GM12878 (cell line): ENCODE measurements around the gene PEMT. TPM values are rescaled to one million over a fixed set of nuclear protein-coding genes. Genes with fewer than 3 reads are reported as not detected.

ENCODE experiments used
- ATAC-seq: fragments of 200-7000 bp; cut with Tn5 transposase; 3 replicates; pipeline ENCODE4 v1.9.1; 2020; ENCODE audit warnings: mild to moderate bottlenecking, moderate library complexity
- BruUV-seq: library from RNA; stranded (reverse); fragments of 400-500 nt; replicated peaks from 2 replicates; lab custom pipeline; 2021; lab: Mats Ljungman, UMichigan
- CTCF ChIA-PET: fragments of 300-600 bp; sonication (Branson Sonifier 250); formaldehyde crosslinking; extraction: SDS; loops from one replicate; lab custom pipeline; 2021; ENCODE audit warnings: inconsistent platforms; lab: Yijun Ruan, JAX
- POLR2A ChIA-PET: fragments of 350-600 bp; formaldehyde crosslinking; extraction: SDS; loops from one replicate; lab custom pipeline; 2021; ENCODE audit warnings: inconsistent platforms; lab: Charles Lee
- RAD21 ChIA-PET: fragments of 300-600 bp; sonication (Branson Sonifier 250); formaldehyde crosslinking; loops from one replicate; lab custom pipeline; 2023; ENCODE audit warnings: antibody characterized with exemption; ENCODE audit not compliant: unreplicated experiment; lab: Charles Lee
- SMC1A ChIA-PET: fragments of 300-600 bp; sonication (Branson Sonifier 250); formaldehyde crosslinking; loops from one replicate; lab custom pipeline; 2023; ENCODE audit not compliant: unreplicated experiment, uncharacterized antibody; lab: Charles Lee
- DNase-seq: peaks from one replicate; pipeline ENCODE4 v3.0.0-alpha.2; 2011; ENCODE audit warnings: low read depth, low spot score
- FAIRE-seq: peaks from 3 replicates; lab custom pipeline; 2011; peaks lifted over from hg19 to GRCh38; lab: Jason Lieb, UNC
- H2AFZ ChIP-seq: 2 replicates; pipeline ENCODE4 v1.6.0; 2011; ENCODE audit warnings: low read depth, low read length, control low read depth; ENCODE audit not compliant: control insufficient read depth
- H3K27ac ChIP-seq: 2 replicates; pipeline ENCODE4 v1.5.1; 2011; ENCODE audit warnings: control low read depth; ENCODE audit not compliant: control insufficient read depth, insufficient read depth
- H3K27me3 ChIP-seq, 2 experiments: replicated peaks in 1 of 2; 2 replicates each; pipeline versions ENCODE4 v1.6.0 to v1.6.1; 2011; ENCODE audit warnings: low read length in 1 of 2; ENCODE audit not compliant: control insufficient read depth in 2 of 2, insufficient read depth in 2 of 2
- H3K36me3 ChIP-seq, 2 experiments: 2 replicates each; pipeline ENCODE4 v1.5.1; 2011; ENCODE audit warnings: low read length in 1 of 2; ENCODE audit not compliant: control insufficient read depth in 2 of 2, insufficient read depth in 2 of 2
- H3K4me1 ChIP-seq: 2 replicates; pipeline ENCODE4 v1.6.1; 2011; ENCODE audit warnings: mild to moderate bottlenecking, low read length, moderate library complexity, mixed read lengths; ENCODE audit not compliant: control insufficient read depth, insufficient read depth
- H3K4me2 ChIP-seq: 2 replicates; pipeline ENCODE4 v1.6.0; 2011; ENCODE audit warnings: control low read depth; ENCODE audit not compliant: control insufficient read depth, insufficient read depth
- H3K4me3 ChIP-seq: fragments of 200-600 bp; sonication (generic); 2 replicates; pipeline ENCODE4 v1.5.1; 2016
- H3K79me2 ChIP-seq: 2 replicates; pipeline ENCODE4 v1.6.0; 2011; ENCODE audit warnings: low read length; ENCODE audit not compliant: control insufficient read depth, insufficient read depth
- H3K9ac ChIP-seq: 2 replicates; pipeline ENCODE4 v1.8.0; 2011; ENCODE audit warnings: low read length, control low read depth, mixed read lengths; ENCODE audit not compliant: control insufficient read depth, insufficient read depth
- H3K9me3 ChIP-seq: replicated peaks from 3 replicates; pipeline ENCODE4 v1.5.1; 2011; ENCODE audit warnings: mild to moderate bottlenecking, low read length; ENCODE audit not compliant: control insufficient read depth, insufficient read depth
- H4K20me1 ChIP-seq: 2 replicates; pipeline ENCODE4 v1.6.0; 2011; ENCODE audit not compliant: control insufficient read depth, insufficient read depth
- BHLHE40 ChIP-seq, 2 experiments: fragments of 450-650 bp in 1 of 2; IDR thresholded peaks; 2 replicates each; pipeline ENCODE4 v1.6.1; 2011 to 2017; ENCODE audit warnings: low read depth in 2 of 2, borderline replicate concordance in 1 of 2, improper control_type of control experiment in 1 of 2, low read length in 1 of 2, mild to moderate bottlenecking in 1 of 2
- FOXK2 ChIP-seq: fragments of 450-650 bp; IDR thresholded peaks from 2 replicates; pipeline ENCODE4 v1.6.1; 2017; ENCODE audit warnings: mild to moderate bottlenecking, moderate library complexity
- IKZF2 ChIP-seq, 2 experiments: fragments of 450-650 bp; IDR thresholded peaks; 2 replicates each; pipeline ENCODE4 v1.6.1; 2017; ENCODE audit warnings: mild to moderate bottlenecking in 2 of 2, moderate library complexity in 2 of 2
- MLLT1 ChIP-seq: fragments of 450-650 bp; IDR thresholded peaks from 2 replicates; pipeline ENCODE4 v1.6.1; 2016; ENCODE audit warnings: mild to moderate bottlenecking
- NFIC ChIP-seq: IDR thresholded peaks from 2 replicates; pipeline ENCODE4 v1.6.1; 2012; ENCODE audit warnings: low read depth, mild to moderate bottlenecking, inconsistent platforms, low read length, moderate library complexity
- NFXL1 ChIP-seq: fragments of 450-650 bp; IDR thresholded peaks from 2 replicates; pipeline ENCODE4 v1.6.1; 2017; ENCODE audit warnings: antibody characterized with exemption, mild to moderate bottlenecking, borderline replicate concordance
- POLR2A ChIP-seq: IDR thresholded peaks from 2 replicates; pipeline ENCODE4 v1.6.1; 2011; ENCODE audit warnings: low read depth, mild to moderate bottlenecking, low read length
- RAD21 ChIP-seq: IDR thresholded peaks from 2 replicates; pipeline ENCODE4 v1.6.1; 2011; ENCODE audit warnings: mild to moderate bottlenecking, low read depth, low read length, moderate library complexity; ENCODE audit not compliant: insufficient read depth
- TAF1 ChIP-seq: IDR thresholded peaks from 2 replicates; pipeline ENCODE4 v1.6.1; 2011; ENCODE audit warnings: mild to moderate bottlenecking, low read depth, low read length, borderline replicate concordance
- TARDBP ChIP-seq: IDR thresholded peaks from 2 replicates; pipeline ENCODE4 v1.6.1; 2016; ENCODE audit warnings: borderline replicate concordance
- TCF12 ChIP-seq: IDR thresholded peaks from 2 replicates; pipeline ENCODE4 v1.6.1; 2011; ENCODE audit warnings: low read depth, mild to moderate bottlenecking, low read length
- TCF3 ChIP-seq: IDR thresholded peaks from 2 replicates; pipeline ENCODE4 v1.6.1; 2012; ENCODE audit warnings: low read depth, mild to moderate bottlenecking, low read length, borderline replicate concordance; ENCODE audit not compliant: insufficient read depth
- YY1 ChIP-seq: IDR thresholded peaks from 2 replicates; pipeline ENCODE4 v1.6.1; 2011; ENCODE audit warnings: low read depth, mild to moderate bottlenecking, low read length
- ZBTB40 ChIP-seq: fragments of 450-650 bp; IDR thresholded peaks from 2 replicates; pipeline ENCODE4 v1.6.1; 2016; ENCODE audit warnings: mild to moderate bottlenecking, moderate library complexity, borderline replicate concordance
- ZNF384 ChIP-seq: IDR thresholded peaks from 2 replicates; pipeline ENCODE4 v1.6.1; 2012; ENCODE audit warnings: low read depth, mild to moderate bottlenecking, low read length, improper control_type of control experiment, borderline replicate concordance
- WGBS: methylation state at CpG from one replicate; pipeline ENCODE4 v1.1.6; 2016; ENCODE audit warnings: low lambda C conversion rate; ENCODE audit not compliant: insufficient replicate concordance, insufficient coverage; ENCODE audit errors: missing lambda C conversion rate; 5-methylcytosine and 5-hydroxymethylcytosine counted together
- in situ Hi-C: fragments of 300-500 bp; cut with MboI; formaldehyde crosslinking; loops from 9 replicates; pipeline ENCODE4 v1.14.3; 2018; ENCODE audit warnings: mixed read lengths
- intact Hi-C: fragments of 100-400 bp; cut with micrococcal nuclease; formaldehyde crosslinking; loops from one replicate; pipeline ENCODE4 v1.14.2; 2022; ENCODE audit not compliant: unreplicated experiment
- polyA plus RNA-seq, 11 experiments: library from polyadenylated mRNA; depleted of rRNA in 4 of 11; unstranded in 6 of 11; stranded (reverse) in 5 of 11; fragments of >200 nt; fragmentation: Nextera tagmentation in 4 of 11; fragmentation: Illumina TruSeq in 1 of 11; extraction: Ambion mirVana in 4 of 11; extraction: Trizol in 1 of 11; gene quantifications; 1 replicate in 1 of 11; 2 replicates in 10 of 11; pipeline versions ENCODE4 v1.2.1 to v1.2.3, GENCODE V29; 2011 to 2016; ENCODE audit warnings: inconsistent platforms in 2 of 11, missing spikeins in 2 of 11, low read depth in 1 of 11
- total RNA-seq, 4 experiments: library from RNA; depleted of rRNA in 3 of 4; stranded (reverse); fragments of >200 nt in 3 of 4; fragmentation: Illumina TruSeq in 1 of 4; extraction: Trizol in 1 of 4; gene quantifications; 2 replicates each; pipeline versions ENCODE4 v1.2.1 to v1.2.3, GENCODE V29; 2013 to 2021

The PEMT gene
- total and polyA plus RNA-seq, 10 of the 15 experiments (the other 5 are each of a cell fraction or from before 2014, with no cell fraction given) = 2.8 to 44.7 (median 25.4) TPM

- 26% methylated on average over 17 of the region's 17 CpGs for WGBS
- SMC1A ChIA-PET = no interaction called here
- H3K36me3 ChIP-seq = no peaks in the 10 kb centered on the region
- no TSS peak for BruUV-seq
- CTCF ChIA-PET = interaction anchor here (0.6 to 1.4 kb wide), 3 partner anchors 10 to 246 kb away, joined by 3 to 4 read pairs (median 3); no protein-coding TSS in a partner anchor
- RAD21 ChIA-PET = no interaction called here
- peak overlapping the region; percentile 32; the same call in 1 of the 2 replicates for H3K9ac ChIP-seq
- POLR2A ChIA-PET = no interaction called here
- in situ Hi-C loops = no loop called here
- DNase-seq (peak; percentile 15), ATAC-seq (peak; percentile 93), FAIRE-seq (peak; percentile 88)
- H3K4me3 ChIP-seq = peak overlapping the region; percentile 43; the same call in 1 of the 2 replicates
- H3K9me3 ChIP-seq = no peaks in the 10 kb centered on the region; the same call in 2 of the 3 replicates
- H3K79me2 ChIP-seq = no peaks in the 10 kb centered on the region
- no peak overlapping the region; the same call in 1 of the 2 replicates for H3K27ac ChIP-seq
- peak overlapping the region; percentile 74 for H2AFZ ChIP-seq
- peak overlapping the region; percentile 70 for H3K4me2 ChIP-seq
- no peaks in the 10 kb centered on the region; the same call in 1 of the 2 replicates for H3K4me1 ChIP-seq
- no peaks in the 10 kb centered on the region for H4K20me1 ChIP-seq
- intact Hi-C loops = no loop called here
- H3K27me3 ChIP-seq = no peaks in the 10 kb centered on the region
- TF ChIP-seq TCF3 (0 out of 2 replicates have a peak, but pooled peaks have one; percentile 35), TCF12 (0 out of 2 replicates have a peak, but pooled peaks have one; percentile 28), FOXK2 (peak; percentile 46), TAF1 (0 out of 2 replicates have a peak, but pooled peaks have one; percentile 35), POLR2A (peak; percentile 61), ZNF384 (no peak), NFXL1 (no peak), RAD21 (no peak), ZBTB40 (no peak), BHLHE40 (IDR thresholded peaks at IDR 0.05; ENCODE audit: borderline replicate concordance in 1 of 2, low read depth in 2 of 2, low read length in 1 of 2) (peak in 1 of 2 experiments; percentile 65; a peak in 2 of 4 replicates), MLLT1 (peak; percentile 71), NFIC (no peak), YY1 (peak; percentile 51; the same call in 1 of the 2 replicates), TARDBP (no peak), IKZF2 (IDR thresholded peaks at IDR 0.05) (peak in 1 of 2 experiments; percentile 39; a peak in 2 of 4 replicates)
These were observed 37.0 kb upstream of the PEMT start for GRCh38 chr17:17628388-17629008.
